GM12892 (cell line): ENCODE results near the gene SUMO2.

Experiments
- POLR2AphosphoS5 ChIP-seq: IDR thresholded peaks from 2 replicates; pipeline ENCODE4 v1.6.1; 2011; ENCODE audit warnings: low read depth, low read length, control low read depth
- TAF1 ChIP-seq: IDR thresholded peaks from 2 replicates; pipeline ENCODE4 v1.6.1; 2011; ENCODE audit warnings: low read depth, mild to moderate bottlenecking, control low read depth, low read length, borderline replicate concordance

- TF ChIP-seq POLR2AphosphoS5: no peak
- no peak for TF ChIP-seq TAF1
These were observed 1.5 kb upstream of the SUMO2 start for GRCh38 chr17:75183999-75184884.
